IMR-90 (cell line): ENCODE results near the gene NHLRC2.

Source experiments
- CEBPB ChIP-seq: IDR thresholded peaks from 2 replicates; pipeline ENCODE4 v1.6.1; 2012; ENCODE audit warnings: low read depth, low read length, improper control_type of control experiment
- MAZ ChIP-seq: IDR thresholded peaks from 2 replicates; pipeline ENCODE4 v1.6.1; 2012; ENCODE audit warnings: low read depth, mild to moderate bottlenecking, low read length, improper control_type of control experiment, moderate library complexity, borderline replicate concordance
- RFX5 ChIP-seq: IDR thresholded peaks from 2 replicates; pipeline ENCODE4 v1.8.0; 2012; ENCODE audit warnings: low read depth, mild to moderate bottlenecking, low read length, moderate library complexity
- TF ChIP-seq, protein P1 (sequence below): conservative IDR thresholded peaks from 2 replicates; pipeline ENCODE4 v1.5.1; 2012; ENCODE audit warnings: mild to moderate bottlenecking, low read depth, low read length, improper control_type of control experiment

- TF ChIP-seq, protein P1, sequence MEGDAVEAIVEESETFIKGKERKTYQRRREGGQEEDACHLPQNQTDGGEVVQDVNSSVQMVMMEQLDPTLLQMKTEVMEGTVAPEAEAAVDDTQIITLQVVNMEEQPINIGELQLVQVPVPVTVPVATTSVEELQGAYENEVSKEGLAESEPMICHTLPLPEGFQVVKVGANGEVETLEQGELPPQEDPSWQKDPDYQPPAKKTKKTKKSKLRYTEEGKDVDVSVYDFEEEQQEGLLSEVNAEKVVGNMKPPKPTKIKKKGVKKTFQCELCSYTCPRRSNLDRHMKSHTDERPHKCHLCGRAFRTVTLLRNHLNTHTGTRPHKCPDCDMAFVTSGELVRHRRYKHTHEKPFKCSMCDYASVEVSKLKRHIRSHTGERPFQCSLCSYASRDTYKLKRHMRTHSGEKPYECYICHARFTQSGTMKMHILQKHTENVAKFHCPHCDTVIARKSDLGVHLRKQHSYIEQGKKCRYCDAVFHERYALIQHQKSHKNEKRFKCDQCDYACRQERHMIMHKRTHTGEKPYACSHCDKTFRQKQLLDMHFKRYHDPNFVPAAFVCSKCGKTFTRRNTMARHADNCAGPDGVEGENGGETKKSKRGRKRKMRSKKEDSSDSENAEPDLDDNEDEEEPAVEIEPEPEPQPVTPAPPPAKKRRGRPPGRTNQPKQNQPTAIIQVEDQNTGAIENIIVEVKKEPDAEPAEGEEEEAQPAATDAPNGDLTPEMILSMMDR, result no peak
- TF ChIP-seq RFX5, result no peak
- TF ChIP-seq CEBPB, result no peak
- no peak for TF ChIP-seq MAZ
Measured at GRCh38 chr10:113914956-113915355, 60.5 kb downstream of the NHLRC2 start.
